Ascending aorta (tissue), 2 donors: ENCODE results near the gene ETNPPL. TPM values are rescaled to one million over a fixed set of nuclear protein-coding genes. Genes with fewer than 3 reads are reported as not detected.

Experiments
- DNase-seq, 2 donors: peaks; one replicate each; pipeline ENCODE4 v3.0.0-alpha.2; 2019; ENCODE audit warnings: low spot score in 2 of 2
- H3K27ac ChIP-seq, 2 donors: fragments of 200-600 bp; sonication (generic); one replicate each; pipeline ENCODE4 v1.5.1; 2016 to 2017; ENCODE audit warnings: mild to moderate bottlenecking in 1 of 2
- H3K27me3 ChIP-seq: fragments of 200-600 bp; sonication (generic); one replicate; pipeline ENCODE4 v1.5.1; 2017
- H3K36me3 ChIP-seq, 2 donors: fragments of 200-600 bp; sonication (generic); one replicate each; pipeline ENCODE4 v1.5.1; 2016
- H3K4me1 ChIP-seq, 2 donors: fragments of 200-600 bp; sonication (generic); one replicate each; pipeline ENCODE4 v1.5.1; 2016 to 2017; ENCODE audit warnings: mild to moderate bottlenecking in 1 of 2
- H3K4me3 ChIP-seq, 2 donors: fragments of 200-600 bp; sonication (generic); one replicate each; pipeline ENCODE4 v1.5.1; 2016 to 2017; ENCODE audit warnings: mild to moderate bottlenecking in 1 of 2
- H3K9me3 ChIP-seq, 2 donors: fragments of 200-600 bp; sonication (generic); one replicate each; pipeline ENCODE4 v1.5.1; 2016
- intact Hi-C: fragments of 100-400 bp; cut with DNase I; formaldehyde crosslinking; loops from one replicate; pipeline ENCODE4 v1.15.1; 2023
- total RNA-seq: library from RNA; depleted of rRNA; stranded (reverse); fragments of >200 nt; gene quantifications from one replicate; pipeline ENCODE4 v1.1.0, GENCODE V29; 2016
- TF ChIP-seq, protein P1 (sequence below), 3 experiments: fragments of 200-600 bp in 2 of 3; fragments of 450-650 bp in 1 of 3; sonication (generic) in 2 of 3; IDR thresholded peaks; one replicate each; pipeline ENCODE4 v1.5.1; 2016 to 2019; ENCODE audit warnings: antibody characterized with exemption in 3 of 3, mild to moderate bottlenecking in 1 of 3, moderate library complexity in 1 of 3

The ETNPPL gene
- not detected for total RNA-seq

DNA sequence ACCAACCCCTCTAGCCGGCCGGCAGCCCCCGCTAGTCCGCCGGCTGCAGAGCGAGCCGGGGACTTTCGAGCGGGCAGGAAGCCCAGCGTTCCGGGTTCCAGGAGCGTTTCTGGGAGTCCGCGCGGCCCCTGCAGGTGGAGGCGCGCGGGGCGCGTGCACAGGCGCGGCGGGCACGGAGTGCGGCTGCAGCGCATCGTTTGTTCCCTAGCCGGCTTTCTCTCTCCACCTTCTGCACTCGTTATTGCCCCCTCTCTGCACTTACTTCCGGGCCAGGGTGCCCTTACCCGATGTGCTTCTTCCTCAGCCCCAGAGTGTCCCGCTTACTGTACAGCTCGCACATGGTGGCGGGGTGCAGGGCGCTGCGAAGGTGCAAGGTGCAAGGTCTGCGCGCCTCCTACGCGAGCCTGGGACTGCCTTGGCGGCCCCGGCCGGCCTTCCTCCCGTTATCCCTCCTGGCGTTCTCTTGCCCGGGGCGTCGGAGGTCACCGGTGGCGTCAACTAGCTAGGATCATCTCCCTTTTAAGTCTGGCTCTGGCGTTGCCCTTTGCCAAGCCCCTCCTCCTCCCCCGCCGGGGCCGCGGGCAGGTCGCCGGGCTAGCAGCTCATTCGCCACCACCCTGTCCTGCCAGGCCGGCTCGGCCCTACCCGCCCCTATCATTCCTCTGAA, at the start of gene ETNPPL:
Gene ETNPPL, minus strand, starts transcription at position 495 of the 667 bp plus-strand sequence. Its CDS starts 155 bp downstream, at position 340.
- H3K9me3 ChIP-seq: no peaks in the 10 kb centered on the region
- H3K27ac ChIP-seq: no peak within 1 kb of the TSS
- no peaks in the 10 kb centered on the region for H3K4me1 ChIP-seq
- intact Hi-C loops: no loop called here
- H3K36me3 ChIP-seq: no peaks in the 10 kb centered on the region
- peak within 1 kb of the TSS; percentile 67 to 74 for H3K4me3 ChIP-seq
- no peaks in the 10 kb centered on the region for H3K27me3 ChIP-seq
- DNase-seq: no peak
- TF ChIP-seq, protein P1, sequence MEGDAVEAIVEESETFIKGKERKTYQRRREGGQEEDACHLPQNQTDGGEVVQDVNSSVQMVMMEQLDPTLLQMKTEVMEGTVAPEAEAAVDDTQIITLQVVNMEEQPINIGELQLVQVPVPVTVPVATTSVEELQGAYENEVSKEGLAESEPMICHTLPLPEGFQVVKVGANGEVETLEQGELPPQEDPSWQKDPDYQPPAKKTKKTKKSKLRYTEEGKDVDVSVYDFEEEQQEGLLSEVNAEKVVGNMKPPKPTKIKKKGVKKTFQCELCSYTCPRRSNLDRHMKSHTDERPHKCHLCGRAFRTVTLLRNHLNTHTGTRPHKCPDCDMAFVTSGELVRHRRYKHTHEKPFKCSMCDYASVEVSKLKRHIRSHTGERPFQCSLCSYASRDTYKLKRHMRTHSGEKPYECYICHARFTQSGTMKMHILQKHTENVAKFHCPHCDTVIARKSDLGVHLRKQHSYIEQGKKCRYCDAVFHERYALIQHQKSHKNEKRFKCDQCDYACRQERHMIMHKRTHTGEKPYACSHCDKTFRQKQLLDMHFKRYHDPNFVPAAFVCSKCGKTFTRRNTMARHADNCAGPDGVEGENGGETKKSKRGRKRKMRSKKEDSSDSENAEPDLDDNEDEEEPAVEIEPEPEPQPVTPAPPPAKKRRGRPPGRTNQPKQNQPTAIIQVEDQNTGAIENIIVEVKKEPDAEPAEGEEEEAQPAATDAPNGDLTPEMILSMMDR (IDR thresholded peaks at IDR 0.05): no peak

DNA sequence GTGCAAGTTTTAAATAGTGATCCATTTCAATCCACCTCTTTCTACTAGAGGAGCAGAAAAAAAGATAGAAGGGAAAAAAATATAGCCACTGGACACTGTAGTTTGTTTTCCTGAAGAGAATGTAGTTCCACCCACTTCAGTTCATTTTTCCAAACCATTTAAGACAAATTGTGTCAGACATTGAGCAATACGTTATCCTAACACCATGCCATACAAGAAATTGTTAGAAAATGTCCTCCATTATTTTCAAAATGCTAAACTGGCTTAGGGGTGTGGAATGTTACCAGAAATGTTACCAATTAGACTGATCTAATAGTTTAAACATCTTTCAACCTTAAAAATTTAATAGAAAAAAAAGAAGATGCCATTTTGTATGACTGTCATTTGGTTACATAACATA, 48.6 kb upstream of the ETNPPL start:
- no peak overlapping the region for H3K27ac ChIP-seq
- H3K36me3 ChIP-seq: no peaks in the 10 kb centered on the region
- intact Hi-C loops: no loop called here
- H3K9me3 ChIP-seq: no peaks in the 10 kb centered on the region
- no peaks in the 10 kb centered on the region for H3K4me1 ChIP-seq
- H3K27me3 ChIP-seq: no peaks in the 10 kb centered on the region
- H3K4me3 ChIP-seq: no peak overlapping the region
- no peak for DNase-seq
- TF ChIP-seq, protein P1 (IDR thresholded peaks at IDR 0.05): no peak

- intact Hi-C loops: no loop called here
- no peaks in the 10 kb centered on the region for H3K9me3 ChIP-seq
- no peak overlapping the region for H3K27ac ChIP-seq
- no peak overlapping the region for H3K4me3 ChIP-seq
- H3K36me3 ChIP-seq: no peaks in the 10 kb centered on the region
- no peak for DNase-seq
- H3K4me1 ChIP-seq: no peaks in the 10 kb centered on the region
- TF ChIP-seq, protein P1 (IDR thresholded peaks at IDR 0.05): no peak
- no peaks in the 10 kb centered on the region for H3K27me3 ChIP-seq
Measured at GRCh38 chr4:108810087-108810486, 47.2 kb upstream of the ETNPPL start.

- intact Hi-C loops: no loop called here
- Histone ChIP-seq H3K27ac (no peak overlapping the region), H3K9me3 (no peaks in the 10 kb centered on the region), H3K36me3 (no peaks in the 10 kb centered on the region), H3K4me1 (no peaks in the 10 kb centered on the region), H3K27me3 (no peaks in the 10 kb centered on the region), H3K4me3 (no peak overlapping the region)
- TF ChIP-seq, protein P1 (IDR thresholded peaks at IDR 0.05): no peak
- no peak for DNase-seq
Measured at GRCh38 chr4:108804648-108805273, 41.9 kb upstream of the ETNPPL start.

DNA sequence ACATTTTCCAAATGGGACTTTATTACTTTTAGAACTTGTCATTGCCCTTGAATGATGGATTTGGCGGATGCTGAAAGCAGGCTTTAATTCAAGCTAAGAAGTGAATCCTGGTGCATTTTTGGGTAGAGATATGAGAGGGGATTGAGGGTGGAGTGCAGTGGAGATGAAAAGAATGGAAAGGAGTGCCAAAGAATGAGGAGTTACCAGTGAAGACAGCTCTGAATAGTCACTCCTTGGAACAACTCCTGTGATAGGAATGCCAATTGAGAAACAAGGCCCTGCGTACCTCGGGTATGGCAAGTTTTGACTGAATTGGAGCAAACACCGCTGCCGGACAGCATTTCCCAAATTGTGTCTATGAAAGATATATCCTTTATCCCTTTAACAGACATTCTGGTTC, 36.5 kb upstream of the ETNPPL start:
- intact Hi-C loops: no loop called here
- Histone ChIP-seq H3K36me3 (no peaks in the 10 kb centered on the region), H3K4me1 (no peaks in the 10 kb centered on the region), H3K27ac (no peak overlapping the region), H3K9me3 (no peaks in the 10 kb centered on the region), H3K4me3 (no peak overlapping the region), H3K27me3 (no peaks in the 10 kb centered on the region)
- DNase-seq: no peak
- TF ChIP-seq, protein P1 (IDR thresholded peaks at IDR 0.05): no peak
